Heart left ventricle (tissue), 16 donors: ENCODE measurements around the gene GTF3C5. TPM values are rescaled to one million over a fixed set of nuclear protein-coding genes. Genes with fewer than 3 reads are reported as not detected.
A peak's percentile ranks its signal among the peaks of the same experiment; 100 is the strongest.

Experiments
- ATAC-seq, 4 donors: fragments of 200-7000 bp; cut with Tn5 transposase; one replicate each; pipeline ENCODE4 v1.9.1; 2020 to 2022; ENCODE audit warnings: moderate library complexity in 4 of 4, mild to moderate bottlenecking in 3 of 4, moderate number of reproducible peaks in 1 of 4
- DNase-seq, 5 donors: peaks; one replicate each; pipeline ENCODE4 v3.0.0-alpha.2; 2020
- H3K27ac ChIP-seq, 12 donors: fragments of 200-600 bp; sonication (generic) in 4 of 12; one replicate each; pipeline versions ENCODE4 v1.5.0 to v1.8.0; 2016 to 2022; ENCODE audit warnings: mild to moderate bottlenecking in 2 of 12
- H3K27me3 ChIP-seq, 9 donors: fragments of 200-600 bp; sonication (generic) in 2 of 9; one replicate each; pipeline versions ENCODE4 v1.5.1 to v1.8.0; 2016 to 2022; ENCODE audit warnings: mild to moderate bottlenecking in 3 of 9
- H3K36me3 ChIP-seq, 9 donors: fragments of 200-600 bp; sonication (generic) in 2 of 9; one replicate each; pipeline versions ENCODE4 v1.5.0 to v1.8.0; 2018 to 2022; ENCODE audit warnings: mild to moderate bottlenecking in 2 of 9
- H3K4me1 ChIP-seq, 12 donors: fragments of 200-600 bp; sonication (generic) in 4 of 12; one replicate each; pipeline versions ENCODE4 v1.5.0 to v1.8.0; 2016 to 2022; ENCODE audit warnings: mild to moderate bottlenecking in 3 of 12
- H3K4me3 ChIP-seq, 12 donors: fragments of 200-600 bp; sonication (generic) in 4 of 12; one replicate each; pipeline versions ENCODE4 v1.5.0 to v1.8.0; 2017 to 2022; ENCODE audit warnings: mild to moderate bottlenecking in 9 of 12, moderate library complexity in 4 of 12
- H3K9me3 ChIP-seq, 12 donors: fragments of 200-600 bp; sonication (generic) in 4 of 12; one replicate each; pipeline versions ENCODE4 v1.5.0 to v1.8.0; 2016 to 2022; ENCODE audit warnings: mild to moderate bottlenecking in 1 of 12
- POLR2A ChIP-seq, 2 donors: fragments of 450-650 bp; IDR thresholded peaks; one replicate each; pipeline ENCODE4 v1.6.1; 2017; ENCODE audit warnings: antibody characterized with exemption in 2 of 2, mild to moderate bottlenecking in 2 of 2, moderate library complexity in 2 of 2
- WGBS, 4 donors: extraction: QIAGEN DNeasy Blood & Tissue Kit in 2 of 4; methylation state at CpG; one replicate each; pipeline versions ENCODE4 v1.1.5 to v1.1.7; 2013 to 2018; 5-methylcytosine and 5-hydroxymethylcytosine counted together
- intact Hi-C, 10 donors: fragments of 100-400 bp; cut with DNase I; formaldehyde crosslinking; loops; one replicate each; pipeline versions ENCODE4 v1.11.1 to v1.14.2; 2022
- polyA plus RNA-seq, 2 donors: library from polyadenylated mRNA; stranded (reverse); fragments of 200-250 nt; gene quantifications; one replicate each; pipeline ENCODE4 v1.2.3, GENCODE V29; 2013
- total RNA-seq, 9 donors: library from RNA; depleted of rRNA in 2 of 9; stranded (reverse); fragments of >200 nt in 2 of 9; fragmentation: NEBNext Ultra II Directional in 3 of 9; extraction: Animal tissue kit (Norgen Biotek cat#: 25700) in 3 of 9; gene quantifications; one replicate each; pipeline versions ENCODE4 v1.1.0 to v1.2.4, GENCODE V29; 2016 to 2023
- TF ChIP-seq, protein P1 (sequence below), 12 donors: fragments of 200-600 bp; sonication (generic) in 4 of 12; IDR thresholded peaks; one replicate each; pipeline versions ENCODE4 v1.5.0 to v1.8.0; 2018 to 2022; ENCODE audit warnings: antibody characterized with exemption in 12 of 12, mild to moderate bottlenecking in 5 of 12
- donor health status: ischemic (EF 13 %, LVEDD 7.1; RV severe dilation, severe dysfunction).
- donor health status: healthy with polysubstance abuse.
- donor health status: DM: no; HTN: yes; CAD: no.
- donor health status: DM: no; HTN: no; CAD: no.
- donor health status: ischemic (EF 25% LVEDD 6.9; RV normal size, moderate dysfunction).
- donor health status: ischemic (EF 25% LVEDD 5.7; RV mildly dilated, moderate dysfunction).
- donor health status: healthy.
- donor health status: DM: yes; HTN: yes; CAD: no.
- donor health status: ischemic (EF 35%, LVEDD 5.7; RV mildly dilated, moderate dysfunction).
- donor health status: nonischemic (EF 11% LVEDD 7.7; RV severe dilation, severe dysfunction).
- donor health status: DM: yes; HTN: yes; CAD: no.
- donor health status: PGD.
- donor health status: ischemic (EF 29% LVEDD 5.4; RV normal size, mild dysfunction).
- donor health status: nonischemic (EF 23%, LVEDD 6.1; RV moderate dilation, normal function).

GTF3C5 gene
- total and polyA plus RNA-seq, 11 donors = 22.9 to 51.7 (median 35.9) TPM

DNA sequence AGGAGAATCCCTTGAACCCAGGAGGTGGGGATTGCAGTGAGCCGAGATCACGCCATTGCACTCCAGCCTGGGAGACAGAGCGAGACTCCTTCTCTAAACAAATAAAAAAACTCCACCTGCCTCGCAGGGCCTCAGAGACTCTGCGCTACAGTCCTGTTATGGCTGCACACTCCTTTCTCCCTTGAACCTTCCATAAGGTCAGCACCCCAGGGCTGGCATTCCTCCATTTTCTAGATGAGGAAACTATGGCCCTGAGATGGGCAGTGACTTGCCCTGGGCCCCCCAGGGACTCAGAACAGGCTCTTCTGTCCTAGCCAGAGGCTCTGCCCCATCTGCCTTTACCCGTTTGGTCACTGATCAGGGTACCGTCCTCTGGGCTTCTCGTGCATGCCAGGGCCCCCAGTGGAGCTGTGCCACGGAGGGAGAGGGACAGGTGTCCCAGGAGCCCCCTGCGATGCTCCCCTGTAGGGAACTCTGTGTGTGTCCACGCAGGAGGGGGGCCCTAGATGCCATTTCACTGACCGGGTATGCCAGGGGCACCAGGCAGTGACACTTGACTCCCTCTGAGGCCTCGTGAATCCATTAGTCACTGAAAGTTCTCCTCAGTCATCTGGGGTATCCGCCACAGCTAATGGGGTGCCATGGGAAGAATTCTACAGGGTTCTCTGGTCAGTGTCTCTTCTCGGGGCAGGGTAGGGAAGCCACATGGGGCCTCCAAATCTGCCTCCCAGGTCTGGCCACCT, 74.1 kb downstream of the GTF3C5 start:
- WGBS, 4 donors = 86 to 89% (median 87%) methylated on average over 14 to 15 of the region's 15 CpGs
- Histone ChIP-seq H3K4me3 (no peak overlapping the region), H3K36me3 (peaks cover 10 to 97% (median 92%) of the 10 kb centered on the region in 9 donors), H3K27me3 (no peaks in the 10 kb centered on the region), H3K4me1 (peaks cover 0 to 3% (median 0%) of the 10 kb centered on the region in 12 donors), H3K27ac (no peak overlapping the region), H3K9me3 (no peaks in the 10 kb centered on the region)
- ATAC-seq = no peak
- peak in 2 of 5 donors; percentile 21 to 60 for DNase-seq
- TF ChIP-seq POLR2A (IDR thresholded peaks at IDR 0.05) = no peak
- TF ChIP-seq, protein P1, sequence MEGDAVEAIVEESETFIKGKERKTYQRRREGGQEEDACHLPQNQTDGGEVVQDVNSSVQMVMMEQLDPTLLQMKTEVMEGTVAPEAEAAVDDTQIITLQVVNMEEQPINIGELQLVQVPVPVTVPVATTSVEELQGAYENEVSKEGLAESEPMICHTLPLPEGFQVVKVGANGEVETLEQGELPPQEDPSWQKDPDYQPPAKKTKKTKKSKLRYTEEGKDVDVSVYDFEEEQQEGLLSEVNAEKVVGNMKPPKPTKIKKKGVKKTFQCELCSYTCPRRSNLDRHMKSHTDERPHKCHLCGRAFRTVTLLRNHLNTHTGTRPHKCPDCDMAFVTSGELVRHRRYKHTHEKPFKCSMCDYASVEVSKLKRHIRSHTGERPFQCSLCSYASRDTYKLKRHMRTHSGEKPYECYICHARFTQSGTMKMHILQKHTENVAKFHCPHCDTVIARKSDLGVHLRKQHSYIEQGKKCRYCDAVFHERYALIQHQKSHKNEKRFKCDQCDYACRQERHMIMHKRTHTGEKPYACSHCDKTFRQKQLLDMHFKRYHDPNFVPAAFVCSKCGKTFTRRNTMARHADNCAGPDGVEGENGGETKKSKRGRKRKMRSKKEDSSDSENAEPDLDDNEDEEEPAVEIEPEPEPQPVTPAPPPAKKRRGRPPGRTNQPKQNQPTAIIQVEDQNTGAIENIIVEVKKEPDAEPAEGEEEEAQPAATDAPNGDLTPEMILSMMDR (IDR thresholded peaks at IDR 0.05) = no peak
- intact Hi-C loops = loop anchor here in 3 of 10 donors (1.0 to 5.0 kb wide), 4 partner anchors 40 to 68 kb away; no protein-coding TSS in a partner anchor

DNA sequence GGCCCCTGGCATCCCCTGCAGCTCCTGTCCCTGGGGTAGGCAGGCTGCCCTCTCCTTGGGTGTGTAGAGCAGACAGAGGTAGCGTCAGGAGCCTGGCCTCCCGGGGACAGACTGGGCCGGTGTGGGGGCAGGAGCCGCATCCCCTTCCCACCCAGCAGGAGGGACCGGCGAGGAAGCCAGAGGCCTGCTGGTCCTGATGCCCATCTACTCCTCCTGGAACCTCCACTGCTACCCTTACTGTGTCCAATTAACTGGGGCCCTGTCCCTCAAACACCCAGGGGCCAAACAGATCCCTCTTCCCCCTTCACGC, 74.6 kb downstream of the GTF3C5 start:
- DNase-seq = peak in 2 of 5 donors; percentile 3 to 49
- intact Hi-C loops = no loop called here
- H3K36me3 ChIP-seq = peaks cover 7 to 97% (median 91%) of the 10 kb centered on the region in 9 donors
- H3K4me3 ChIP-seq = no peak overlapping the region
- no peaks in the 10 kb centered on the region for H3K9me3 ChIP-seq
- TF ChIP-seq POLR2A (IDR thresholded peaks at IDR 0.05) = no peak
- TF ChIP-seq, protein P1 (IDR thresholded peaks at IDR 0.05) = no peak
- H3K27me3 ChIP-seq = no peaks in the 10 kb centered on the region
- WGBS, 4 donors = 83 to 98% (median 90%) methylated on average over 6 to 7 of the region's 7 CpGs
- peaks cover 0 to 3% (median 0%) of the 10 kb centered on the region in 12 donors for H3K4me1 ChIP-seq
- ATAC-seq = no peak
- H3K27ac ChIP-seq = no peak overlapping the region

DNA sequence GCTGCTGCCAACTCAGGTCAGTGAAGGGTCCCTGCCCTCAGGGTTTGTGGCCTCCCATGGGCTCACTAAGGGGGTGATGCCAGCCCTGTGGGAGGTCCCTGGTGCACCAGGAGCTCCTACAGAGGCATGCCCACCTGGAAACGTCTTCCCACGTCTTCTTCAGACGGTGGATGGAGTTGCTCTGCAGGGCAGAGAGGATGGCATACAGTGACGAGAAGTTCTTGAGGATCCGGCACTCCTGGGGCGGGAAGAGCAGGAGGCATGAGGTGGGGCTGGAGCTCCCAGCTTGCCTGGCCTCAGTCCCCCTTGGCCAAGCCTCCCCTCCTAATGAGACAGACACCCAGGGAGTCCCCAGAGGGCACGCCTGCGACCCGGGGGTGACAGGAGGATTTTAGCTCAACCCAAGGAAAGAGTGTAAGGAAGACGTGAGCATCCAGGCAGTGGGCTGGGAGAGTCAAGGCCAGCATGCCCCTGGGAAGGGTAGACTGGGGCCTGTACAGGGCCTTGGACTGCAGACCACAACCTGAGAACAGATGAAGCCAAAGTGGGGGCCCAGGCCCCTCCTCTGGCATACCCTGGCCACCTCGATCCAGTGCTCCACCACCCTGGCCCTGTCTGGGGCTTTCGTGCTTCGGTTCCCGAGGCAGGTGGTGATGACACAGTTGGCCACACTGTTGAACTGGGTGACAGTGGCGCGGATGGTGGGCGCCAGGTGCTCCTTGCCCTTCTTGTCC, 75.9 kb downstream of the GTF3C5 start:
- Histone ChIP-seq H3K4me3 (no peak overlapping the region), H3K4me1 (peaks cover 0 to 4% (median 0%) of the 10 kb centered on the region in 12 donors), H3K27me3 (no peaks in the 10 kb centered on the region), H3K36me3 (peaks cover 3 to 97% (median 87%) of the 10 kb centered on the region in 9 donors), H3K27ac (no peak overlapping the region), H3K9me3 (no peaks in the 10 kb centered on the region)
- DNase-seq (peak in 2 of 5 donors; percentile 16 to 55), ATAC-seq (no peak)
- intact Hi-C loops = no loop called here
- TF ChIP-seq POLR2A (IDR thresholded peaks at IDR 0.05) = no peak
- TF ChIP-seq, protein P1 (IDR thresholded peaks at IDR 0.05) = no peak
- 91 to 95% (median 94%) methylated on average over 11 to 17 of the region's 17 CpGs for WGBS, 4 donors

DNA sequence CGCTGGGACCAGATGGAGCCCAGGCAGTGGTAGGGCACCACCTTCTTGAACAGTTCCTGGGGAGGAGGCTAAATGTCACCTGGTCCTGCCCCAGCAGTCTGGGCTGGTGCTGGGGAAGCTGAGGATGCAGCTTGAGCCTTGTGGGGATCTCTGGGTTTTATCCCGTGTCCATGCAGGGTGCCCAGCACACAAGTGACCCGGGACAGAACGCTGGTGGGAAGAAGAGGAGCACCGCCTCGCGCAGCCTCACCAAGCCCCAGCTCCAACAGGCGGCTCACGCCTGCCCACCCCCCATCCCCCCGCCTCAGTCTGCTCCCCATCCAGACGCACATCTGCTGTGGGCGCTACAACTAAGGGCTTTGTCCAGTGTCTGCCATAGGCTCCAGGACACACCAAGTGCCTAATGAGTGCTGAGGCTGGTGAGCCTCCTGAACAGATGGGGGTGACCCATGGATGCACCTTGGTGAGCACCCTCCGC, 76.5 kb downstream of the GTF3C5 start:
- Histone ChIP-seq H3K27ac (no peak overlapping the region), H3K4me3 (no peak overlapping the region), H3K9me3 (no peaks in the 10 kb centered on the region), H3K36me3 (peaks cover 3 to 95% (median 81%) of the 10 kb centered on the region in 9 donors), H3K27me3 (no peaks in the 10 kb centered on the region), H3K4me1 (peaks cover 0 to 10% (median 4%) of the 10 kb centered on the region in 12 donors)
- ATAC-seq = no peak
- DNase-seq = peak in 2 of 5 donors; percentile 12 to 33
- TF ChIP-seq, protein P1 (IDR thresholded peaks at IDR 0.05) = no peak
- no peak for TF ChIP-seq POLR2A (IDR thresholded peaks at IDR 0.05)
- WGBS, 4 donors = 90 to 100% (median 97%) methylated on average over 2 to 13 of the region's 13 CpGs
- intact Hi-C loops = no loop called here
